ENCODE measurements around the gene HTT-AS.

GRCh38 chr4:3091464-3091863 is 17.1 kb upstream of the HTT-AS start:
- no peak for TF ChIP-seq EZH2 (optimal IDR thresholded peaks at IDR 0.05; ENCODE audit: low read depth, low read length)
- TF ChIP-seq CTCF (IDR thresholded peaks at IDR 0.05; ENCODE audit: low read length): no peak
- no peak for TF ChIP-seq EZH2phosphoT487 (IDR thresholded peaks at IDR 0.05; ENCODE audit: low read length)

Measured in MM.1S (cell line).